Hepatocyte (in vitro differentiated cells): Measurements from ENCODE around the gene HIRIP3.

Source experiments
- EZH2 ChIP-seq: fragments of 200-600 bp; sonication (generic); IDR thresholded peaks from 2 replicates; pipeline ENCODE4 v1.6.1; 2016; ENCODE audit warnings: antibody characterized with exemption, mild to moderate bottlenecking, borderline replicate concordance
- TF ChIP-seq, protein P1 (sequence below): fragments of 200-600 bp; sonication (generic); IDR thresholded peaks from 2 replicates; pipeline ENCODE4 v1.5.1; 2016; ENCODE audit warnings: antibody characterized with exemption, mild to moderate bottlenecking; ENCODE audit not compliant: poor library complexity

DNA sequence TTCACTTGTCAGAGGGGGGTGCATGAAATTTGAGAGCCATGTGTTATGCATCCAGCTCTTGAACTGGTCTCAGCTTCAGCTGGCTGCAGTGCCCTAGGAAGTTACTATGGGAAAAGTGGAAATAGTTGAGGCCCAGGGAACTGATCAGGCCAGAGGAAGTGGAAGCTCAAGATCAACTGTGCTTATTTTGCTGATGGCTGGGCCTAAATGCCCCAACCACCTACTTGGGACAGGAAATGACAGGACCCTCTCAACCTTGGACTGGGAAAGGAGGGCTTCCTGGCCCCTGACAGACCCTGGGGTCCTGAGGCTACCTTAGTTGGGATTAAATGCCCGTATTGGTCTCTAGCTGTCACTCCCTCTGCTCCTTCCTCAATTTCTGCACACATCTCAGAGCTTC is 22.9 kb downstream of the HIRIP3 start:
- TF ChIP-seq, protein P1, sequence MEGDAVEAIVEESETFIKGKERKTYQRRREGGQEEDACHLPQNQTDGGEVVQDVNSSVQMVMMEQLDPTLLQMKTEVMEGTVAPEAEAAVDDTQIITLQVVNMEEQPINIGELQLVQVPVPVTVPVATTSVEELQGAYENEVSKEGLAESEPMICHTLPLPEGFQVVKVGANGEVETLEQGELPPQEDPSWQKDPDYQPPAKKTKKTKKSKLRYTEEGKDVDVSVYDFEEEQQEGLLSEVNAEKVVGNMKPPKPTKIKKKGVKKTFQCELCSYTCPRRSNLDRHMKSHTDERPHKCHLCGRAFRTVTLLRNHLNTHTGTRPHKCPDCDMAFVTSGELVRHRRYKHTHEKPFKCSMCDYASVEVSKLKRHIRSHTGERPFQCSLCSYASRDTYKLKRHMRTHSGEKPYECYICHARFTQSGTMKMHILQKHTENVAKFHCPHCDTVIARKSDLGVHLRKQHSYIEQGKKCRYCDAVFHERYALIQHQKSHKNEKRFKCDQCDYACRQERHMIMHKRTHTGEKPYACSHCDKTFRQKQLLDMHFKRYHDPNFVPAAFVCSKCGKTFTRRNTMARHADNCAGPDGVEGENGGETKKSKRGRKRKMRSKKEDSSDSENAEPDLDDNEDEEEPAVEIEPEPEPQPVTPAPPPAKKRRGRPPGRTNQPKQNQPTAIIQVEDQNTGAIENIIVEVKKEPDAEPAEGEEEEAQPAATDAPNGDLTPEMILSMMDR: no peak
- TF ChIP-seq EZH2: no peak
